ENCODE data around the gene RAPGEF5. TPM values are rescaled to one million over a fixed set of nuclear protein-coding genes. Genes with fewer than 3 reads are reported as not detected.

The RAPGEF5 gene
- total and polyA plus RNA-seq, 9 donors, result 6.4 to 22.5 (median 10.4) TPM

DNA sequence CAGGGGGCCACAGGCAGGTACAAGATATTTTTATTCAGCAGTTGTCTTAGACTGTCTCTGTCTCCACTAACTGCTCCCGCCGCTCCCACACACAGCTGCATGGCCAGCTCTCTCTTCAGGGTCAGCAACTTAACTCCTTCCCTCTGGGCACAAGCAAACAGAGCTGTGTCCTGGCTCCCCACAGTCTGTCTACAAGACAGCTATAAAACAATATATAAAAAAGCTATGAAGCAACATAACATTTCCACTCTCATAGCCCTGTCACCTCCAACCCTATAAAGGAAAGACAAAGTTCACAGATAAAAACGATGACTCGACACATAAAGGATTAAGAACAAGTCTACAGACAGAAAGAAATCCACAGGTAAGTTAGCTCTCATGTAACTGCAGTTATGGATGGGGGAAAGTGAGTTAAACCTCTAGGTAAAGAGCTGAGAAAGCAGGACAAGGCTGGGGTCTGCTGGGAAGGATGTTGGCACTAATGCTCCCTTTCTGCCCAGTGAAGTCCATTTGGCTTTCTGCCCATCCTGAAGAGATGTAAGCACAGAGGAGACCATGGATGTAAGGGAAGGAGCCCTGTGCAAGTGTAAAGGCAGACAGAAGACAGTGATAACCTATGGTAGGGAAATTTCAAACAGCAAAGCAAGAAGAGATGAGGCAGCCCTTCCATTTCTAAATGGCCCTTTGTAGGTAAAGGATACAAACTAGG lies 27.0 kb downstream of the RAPGEF5 start:
- no peak for DNase-seq
- intact Hi-C loops (cut with DNase I), result no loop called here

GRCh38 chr7:22326181-22326580 lies 30.8 kb downstream of the RAPGEF5 start:
- intact Hi-C loops (cut with DNase I), result no loop called here
- 27 to 53% (median 41%) methylated on average over 4 of the region's 4 CpGs for WGBS, 3 donors
- Histone ChIP-seq H3K27me3 (no peaks in the 10 kb centered on the region), H3K4me1 (ENCODE audit: insufficient read depth) (no peaks in the 10 kb centered on the region), H3K27ac (no peak overlapping the region), H3K4me3 (no peak overlapping the region), H3K9me3 (no peaks in the 10 kb centered on the region), H3K36me3 (no peaks in the 10 kb centered on the region)
- TF ChIP-seq POLR2A (IDR thresholded peaks at IDR 0.05) (no peak), EP300 (IDR thresholded peaks at IDR 0.05) (no peak)
- TF ChIP-seq, protein P1, sequence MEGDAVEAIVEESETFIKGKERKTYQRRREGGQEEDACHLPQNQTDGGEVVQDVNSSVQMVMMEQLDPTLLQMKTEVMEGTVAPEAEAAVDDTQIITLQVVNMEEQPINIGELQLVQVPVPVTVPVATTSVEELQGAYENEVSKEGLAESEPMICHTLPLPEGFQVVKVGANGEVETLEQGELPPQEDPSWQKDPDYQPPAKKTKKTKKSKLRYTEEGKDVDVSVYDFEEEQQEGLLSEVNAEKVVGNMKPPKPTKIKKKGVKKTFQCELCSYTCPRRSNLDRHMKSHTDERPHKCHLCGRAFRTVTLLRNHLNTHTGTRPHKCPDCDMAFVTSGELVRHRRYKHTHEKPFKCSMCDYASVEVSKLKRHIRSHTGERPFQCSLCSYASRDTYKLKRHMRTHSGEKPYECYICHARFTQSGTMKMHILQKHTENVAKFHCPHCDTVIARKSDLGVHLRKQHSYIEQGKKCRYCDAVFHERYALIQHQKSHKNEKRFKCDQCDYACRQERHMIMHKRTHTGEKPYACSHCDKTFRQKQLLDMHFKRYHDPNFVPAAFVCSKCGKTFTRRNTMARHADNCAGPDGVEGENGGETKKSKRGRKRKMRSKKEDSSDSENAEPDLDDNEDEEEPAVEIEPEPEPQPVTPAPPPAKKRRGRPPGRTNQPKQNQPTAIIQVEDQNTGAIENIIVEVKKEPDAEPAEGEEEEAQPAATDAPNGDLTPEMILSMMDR (IDR thresholded peaks at IDR 0.05), result no peak
- no peak for DNase-seq

More for the DNA sequence above, 27.0 kb downstream of the RAPGEF5 start:
- TF ChIP-seq EP300 (IDR thresholded peaks at IDR 0.05) (no peak), POLR2A (IDR thresholded peaks at IDR 0.05) (no peak)
- TF ChIP-seq, protein P1 (IDR thresholded peaks at IDR 0.05), result no peak
- Histone ChIP-seq H3K27me3 (no peaks in the 10 kb centered on the region), H3K27ac (no peak overlapping the region), H3K36me3 (no peaks in the 10 kb centered on the region), H3K4me3 (no peak overlapping the region), H3K9me3 (no peaks in the 10 kb centered on the region), H3K4me1 (ENCODE audit: insufficient read depth) (no peaks in the 10 kb centered on the region)
- WGBS, 3 donors, result 24 to 38% (median 32%) methylated on average over 4 of the region's 4 CpGs

DNA sequence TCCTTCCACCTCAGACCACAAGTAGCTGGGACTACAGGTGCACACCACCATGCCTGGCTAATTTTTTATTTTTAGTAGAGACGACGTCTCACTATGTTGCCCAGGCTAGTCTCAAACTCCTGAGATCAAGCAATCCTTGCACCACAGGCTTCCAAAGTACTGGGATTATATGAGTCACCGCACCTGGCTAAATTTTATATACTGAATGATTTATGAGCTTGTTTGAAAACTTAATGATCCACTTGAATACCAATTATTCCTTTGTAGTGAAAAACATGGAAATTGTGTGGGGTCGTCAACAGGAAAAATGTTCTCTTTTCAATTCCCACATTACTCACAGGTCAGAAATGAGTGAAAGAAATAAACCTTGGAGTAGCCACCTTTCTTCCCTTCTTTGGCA lies 31.3 kb downstream of the RAPGEF5 start:
- no peak overlapping the region for H3K4me3 ChIP-seq
- 87 to 94% (median 88%) methylated on average over 4 of the region's 4 CpGs for WGBS, 3 donors
- no peaks in the 10 kb centered on the region for H3K9me3 ChIP-seq

GRCh38 chr7:22323714-22324113 lies 33.2 kb downstream of the RAPGEF5 start:
- H3K27me3 ChIP-seq, result no peaks in the 10 kb centered on the region
- no peak for TF ChIP-seq POLR2A (IDR thresholded peaks at IDR 0.05)
- no peak for TF ChIP-seq EP300 (IDR thresholded peaks at IDR 0.05)
- TF ChIP-seq, protein P1 (IDR thresholded peaks at IDR 0.05), result no peak
- no peak overlapping the region for H3K4me3 ChIP-seq
- 84 to 93% (median 88%) methylated on average over 2 of the region's 2 CpGs for WGBS, 3 donors
- H3K36me3 ChIP-seq, result no peaks in the 10 kb centered on the region
- no peak overlapping the region for H3K27ac ChIP-seq
- no peak for DNase-seq
- no peaks in the 10 kb centered on the region for H3K9me3 ChIP-seq
- H3K4me1 ChIP-seq (ENCODE audit: insufficient read depth), result no peaks in the 10 kb centered on the region
- intact Hi-C loops (cut with DNase I), result no loop called here

More for the DNA sequence above, 31.3 kb downstream of the RAPGEF5 start:
- intact Hi-C loops (cut with DNase I), result no loop called here
- H3K27me3 ChIP-seq, result no peaks in the 10 kb centered on the region
- H3K36me3 ChIP-seq, result no peaks in the 10 kb centered on the region
- H3K27ac ChIP-seq, result no peak overlapping the region
- no peak for DNase-seq
- no peak for TF ChIP-seq EP300 (IDR thresholded peaks at IDR 0.05)
- no peak for TF ChIP-seq POLR2A (IDR thresholded peaks at IDR 0.05)
- TF ChIP-seq, protein P1 (IDR thresholded peaks at IDR 0.05), result no peak
- H3K4me1 ChIP-seq (ENCODE audit: insufficient read depth), result no peaks in the 10 kb centered on the region
